H1 (cell line): ENCODE measurements around the gene KRTAP26-1. TPM values are rescaled to one million over a fixed set of nuclear protein-coding genes. Genes with fewer than 3 reads are reported as not detected.

Source experiments
- ASH2L ChIP-seq: fragments of 200-600, 300-600 bp; sonication (generic); IDR thresholded peaks from one replicate; pipeline ENCODE4 v1.7.1; 2017; ENCODE audit warnings: low read length
- BCL11A ChIP-seq, 2 experiments: IDR thresholded peaks; one replicate each; pipeline ENCODE4 v1.6.1; 2011; ENCODE audit warnings: low read depth in 2 of 2, low read length in 2 of 2, mild to moderate bottlenecking in 2 of 2
- CREB1 ChIP-seq: IDR thresholded peaks from 2 replicates; pipeline ENCODE4 v1.6.1; 2012; ENCODE audit warnings: inconsistent platforms
- CTBP2 ChIP-seq: IDR thresholded peaks from 2 replicates; pipeline ENCODE4 v1.7.0; 2011; ENCODE audit warnings: borderline replicate concordance, mild to moderate bottlenecking, moderate library complexity, mixed read lengths, low read length; ENCODE audit not compliant: insufficient read depth, insufficient read length
- EGR1 ChIP-seq: IDR thresholded peaks from 2 replicates; pipeline ENCODE4 v1.6.1; 2011; ENCODE audit warnings: low read depth, low read length, borderline replicate concordance
- EP300 ChIP-seq, 2 experiments: IDR thresholded peaks; 1 replicate in 1 of 2; 2 replicates in 1 of 2; pipeline ENCODE4 v1.6.1; 2011 to 2012; ENCODE audit warnings: low read depth in 2 of 2, low read length in 2 of 2, mild to moderate bottlenecking in 2 of 2, borderline replicate concordance in 1 of 2, inconsistent platforms in 1 of 2, moderate library complexity in 1 of 2
- YY1 ChIP-seq: IDR thresholded peaks from 2 replicates; pipeline ENCODE4 v1.6.1; 2011; ENCODE audit warnings: low read depth, mild to moderate bottlenecking, low read length
- polyA plus RNA-seq, 7 experiments: library from polyadenylated mRNA; depleted of rRNA in 3 of 7; stranded (reverse) in 5 of 7; unstranded in 2 of 7; fragments of >200 nt in 5 of 7; fragments of 200-250 nt in 2 of 7; gene quantifications; 1 replicate in 5 of 7; 2 replicates in 1 of 7; 4 replicates in 1 of 7; pipeline versions ENCODE4 v1.2.1 to v1.2.3, GENCODE V29; 2011 to 2013; ENCODE audit warnings: missing spikeins in 2 of 7, mixed read lengths in 2 of 7
- total RNA-seq: library from RNA; stranded (reverse); fragmentation: NEBNext Ultra II Directional; extraction: Animal tissue kit (Norgen Biotek cat#: 25700); gene quantifications from 2 replicates; pipeline ENCODE4 v1.2.1, GENCODE V29; 2021
- TF ChIP-seq, protein P1 (sequence below): IDR thresholded peaks from 2 replicates; pipeline ENCODE4 v1.6.1; 2011; ENCODE audit warnings: low read length, improper control_type of control experiment

Gene KRTAP26-1
- total and polyA plus RNA-seq, 2 of the 8 experiments (the other 6 are each of a cell fraction or from before 2014, with no cell fraction given): not detected

DNA sequence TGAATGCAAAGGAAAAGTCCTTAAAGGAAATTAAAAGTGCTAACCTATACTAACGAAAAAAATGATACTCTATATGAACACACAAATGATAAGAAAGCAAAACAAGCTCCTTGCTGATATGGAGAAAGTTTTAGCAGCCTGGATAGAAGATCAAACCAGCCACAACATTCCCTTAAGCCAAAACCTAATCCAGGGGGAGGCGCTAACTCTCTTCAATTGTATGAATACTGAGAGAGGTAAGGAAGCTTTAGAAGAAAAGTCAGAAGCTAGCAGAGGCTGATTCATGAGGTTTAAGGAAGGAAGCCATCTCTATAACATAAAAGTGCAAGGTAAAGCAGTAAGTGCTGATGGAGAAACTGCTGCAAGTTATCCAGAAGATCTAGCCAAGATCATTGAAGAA lies 24.9 kb upstream of the KRTAP26-1 start (continued):
- TF ChIP-seq, protein P1, sequence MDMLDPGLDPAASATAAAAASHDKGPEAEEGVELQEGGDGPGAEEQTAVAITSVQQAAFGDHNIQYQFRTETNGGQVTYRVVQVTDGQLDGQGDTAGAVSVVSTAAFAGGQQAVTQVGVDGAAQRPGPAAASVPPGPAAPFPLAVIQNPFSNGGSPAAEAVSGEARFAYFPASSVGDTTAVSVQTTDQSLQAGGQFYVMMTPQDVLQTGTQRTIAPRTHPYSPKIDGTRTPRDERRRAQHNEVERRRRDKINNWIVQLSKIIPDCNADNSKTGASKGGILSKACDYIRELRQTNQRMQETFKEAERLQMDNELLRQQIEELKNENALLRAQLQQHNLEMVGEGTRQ: no peak
- TF ChIP-seq YY1: no peak
- no peak for TF ChIP-seq CTBP2
- TF ChIP-seq EP300 (IDR thresholded peaks at IDR 0.05; ENCODE audit: borderline replicate concordance in 1 of 2, low read depth in 2 of 2, low read length in 2 of 2): no peak
- TF ChIP-seq ASH2L: no peak
- no peak for TF ChIP-seq CREB1
- TF ChIP-seq EGR1: no peak
- TF ChIP-seq BCL11A (IDR thresholded peaks at IDR 0.05; ENCODE audit: low read depth in 2 of 2, low read length in 2 of 2): no peak
